Measurements from ENCODE around the gene DLG1.
"Not testable (repeated sequence)": the region's sequence is repeated elsewhere in the genome, so short reads cannot be mapped to it uniquely, and the experiment has no call there.

- TF ChIP-seq CTCF (conservative IDR thresholded peaks at IDR 0.05 in 1 of 2, IDR thresholded peaks at IDR 0.05 in 1 of 2; ENCODE audit: low read depth in 1 of 2, low read length in 2 of 2); EZH2 (IDR thresholded peaks at IDR 0.05; ENCODE audit: low read length, missing control alignments): not testable (repeated sequence)
These were observed 264.6 kb downstream of the DLG1 start for GRCh38 chr3:197033764-197034163.

Data from fibroblast of lung (primary cell).